ENCODE measurements around the gene DLAT. TPM values are rescaled to one million over a fixed set of nuclear protein-coding genes. Genes with fewer than 3 reads are reported as not detected.
A peak's percentile ranks its signal among the peaks of the same experiment; 100 is the strongest.

DLAT gene
- total and polyA plus RNA-seq, 2 experiments from 2014 or later = 31.8 to 66.5 TPM

DNA sequence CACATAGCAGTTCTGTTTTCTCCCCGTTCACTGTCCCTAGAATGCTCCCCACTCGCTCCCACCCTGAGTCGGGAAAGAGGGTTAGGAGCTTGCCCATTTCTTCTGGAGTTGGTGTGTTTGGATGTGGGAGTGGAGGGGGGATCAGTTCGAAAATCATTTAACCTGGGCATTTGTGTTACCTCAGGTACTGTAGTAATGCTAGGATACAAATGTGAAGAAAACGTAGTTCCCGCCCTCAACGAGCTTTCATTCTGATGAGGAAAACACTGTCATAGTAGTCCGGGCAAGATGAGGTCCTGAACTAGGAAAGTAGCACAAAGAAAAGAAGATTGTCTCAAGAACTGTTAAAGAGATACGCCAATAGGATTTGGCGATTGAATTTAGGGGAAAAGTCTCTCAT lies 62.0 kb downstream of the DLAT start:
- Mint-ChIP-seq H3K27ac (peak overlapping the region; percentile 98), H3K9me3 (peaks cover 4% of the 10 kb centered on the region; the same call in 2 of the 3 replicates), H3K4me1 (peaks cover 20% of the 10 kb centered on the region), H3K36me3 (ENCODE audit: low read depth) (peaks cover 94% of the 10 kb centered on the region), H3K27me3 (ENCODE audit: insufficient read depth, low read depth, poor library complexity) (peaks cover 19% of the 10 kb centered on the region), H3K4me3 (peak overlapping the region; percentile 100)
- H2AFZ ChIP-seq = 0 out of 2 replicates have a peak overlapping the region, but pooled peaks have one; percentile 70
- H3K79me2 ChIP-seq (replicated peaks; ENCODE audit: insufficient read depth) = peaks cover 53% of the 10 kb centered on the region
- peaks cover 7% of the 10 kb centered on the region for H3K4me1 ChIP-seq (ENCODE audit: insufficient read depth)
- ATAC-seq (no peak; the same call in 2 of the 3 replicates), DNase-seq (ENCODE audit: low spot score) (peak; percentile 15)
- H3K36me3 ChIP-seq (ENCODE audit: insufficient read depth) = peaks cover 62% of the 10 kb centered on the region
- H3K9me2 ChIP-seq (ENCODE audit: insufficient read depth) = no peaks in the 10 kb centered on the region
- H4K20me1 ChIP-seq (replicated peaks; ENCODE audit: insufficient read depth) = peaks cover 12% of the 10 kb centered on the region
- H3K27ac ChIP-seq (ENCODE audit: low read depth) = peak overlapping the region; percentile 67
- H3K4me3 ChIP-seq = peak overlapping the region; percentile 91
- H3K27me3 ChIP-seq (ENCODE audit: insufficient read depth) = no peaks in the 10 kb centered on the region
- TF ChIP-seq STAT1 (IDR thresholded peaks at IDR 0.05; ENCODE audit: unreplicated experiment) (no peak), POLR2AphosphoS5 (IDR thresholded peaks at IDR 0.05; ENCODE audit: low read depth) (no peak), NANOG (IDR thresholded peaks at IDR 0.05; ENCODE audit: borderline replicate concordance) (no peak), JUNB (IDR thresholded peaks at IDR 0.05; ENCODE audit: unreplicated experiment) (no peak), ZNF114 (CRISPR knock-in tag; IDR thresholded peaks at IDR 0.05) (no peak), EZH2phosphoT487 (IDR thresholded peaks at IDR 0.05; ENCODE audit: unreplicated experiment) (no peak), EZH2 (IDR thresholded peaks at IDR 0.05; ENCODE audit: low read depth, unreplicated experiment) (no peak), ZNF331 (CRISPR knock-in tag; IDR thresholded peaks at IDR 0.05; ENCODE audit: low read depth) (no peak), CREB1 (CRISPR knock-in tag; IDR thresholded peaks at IDR 0.05; ENCODE audit: low read depth) (no peak)
- TF ChIP-seq, protein P1, sequence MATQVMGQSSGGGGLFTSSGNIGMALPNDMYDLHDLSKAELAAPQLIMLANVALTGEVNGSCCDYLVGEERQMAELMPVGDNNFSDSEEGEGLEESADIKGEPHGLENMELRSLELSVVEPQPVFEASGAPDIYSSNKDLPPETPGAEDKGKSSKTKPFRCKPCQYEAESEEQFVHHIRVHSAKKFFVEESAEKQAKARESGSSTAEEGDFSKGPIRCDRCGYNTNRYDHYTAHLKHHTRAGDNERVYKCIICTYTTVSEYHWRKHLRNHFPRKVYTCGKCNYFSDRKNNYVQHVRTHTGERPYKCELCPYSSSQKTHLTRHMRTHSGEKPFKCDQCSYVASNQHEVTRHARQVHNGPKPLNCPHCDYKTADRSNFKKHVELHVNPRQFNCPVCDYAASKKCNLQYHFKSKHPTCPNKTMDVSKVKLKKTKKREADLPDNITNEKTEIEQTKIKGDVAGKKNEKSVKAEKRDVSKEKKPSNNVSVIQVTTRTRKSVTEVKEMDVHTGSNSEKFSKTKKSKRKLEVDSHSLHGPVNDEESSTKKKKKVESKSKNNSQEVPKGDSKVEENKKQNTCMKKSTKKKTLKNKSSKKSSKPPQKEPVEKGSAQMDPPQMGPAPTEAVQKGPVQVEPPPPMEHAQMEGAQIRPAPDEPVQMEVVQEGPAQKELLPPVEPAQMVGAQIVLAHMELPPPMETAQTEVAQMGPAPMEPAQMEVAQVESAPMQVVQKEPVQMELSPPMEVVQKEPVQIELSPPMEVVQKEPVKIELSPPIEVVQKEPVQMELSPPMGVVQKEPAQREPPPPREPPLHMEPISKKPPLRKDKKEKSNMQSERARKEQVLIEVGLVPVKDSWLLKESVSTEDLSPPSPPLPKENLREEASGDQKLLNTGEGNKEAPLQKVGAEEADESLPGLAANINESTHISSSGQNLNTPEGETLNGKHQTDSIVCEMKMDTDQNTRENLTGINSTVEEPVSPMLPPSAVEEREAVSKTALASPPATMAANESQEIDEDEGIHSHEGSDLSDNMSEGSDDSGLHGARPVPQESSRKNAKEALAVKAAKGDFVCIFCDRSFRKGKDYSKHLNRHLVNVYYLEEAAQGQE (IDR thresholded peaks at IDR 0.05; ENCODE audit: unreplicated experiment) = no peak
- TF ChIP-seq, protein P2, sequence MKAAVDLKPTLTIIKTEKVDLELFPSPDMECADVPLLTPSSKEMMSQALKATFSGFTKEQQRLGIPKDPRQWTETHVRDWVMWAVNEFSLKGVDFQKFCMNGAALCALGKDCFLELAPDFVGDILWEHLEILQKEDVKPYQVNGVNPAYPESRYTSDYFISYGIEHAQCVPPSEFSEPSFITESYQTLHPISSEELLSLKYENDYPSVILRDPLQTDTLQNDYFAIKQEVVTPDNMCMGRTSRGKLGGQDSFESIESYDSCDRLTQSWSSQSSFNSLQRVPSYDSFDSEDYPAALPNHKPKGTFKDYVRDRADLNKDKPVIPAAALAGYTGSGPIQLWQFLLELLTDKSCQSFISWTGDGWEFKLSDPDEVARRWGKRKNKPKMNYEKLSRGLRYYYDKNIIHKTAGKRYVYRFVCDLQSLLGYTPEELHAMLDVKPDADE (IDR thresholded peaks at IDR 0.05) = no peak
- TF ChIP-seq, protein P3, sequence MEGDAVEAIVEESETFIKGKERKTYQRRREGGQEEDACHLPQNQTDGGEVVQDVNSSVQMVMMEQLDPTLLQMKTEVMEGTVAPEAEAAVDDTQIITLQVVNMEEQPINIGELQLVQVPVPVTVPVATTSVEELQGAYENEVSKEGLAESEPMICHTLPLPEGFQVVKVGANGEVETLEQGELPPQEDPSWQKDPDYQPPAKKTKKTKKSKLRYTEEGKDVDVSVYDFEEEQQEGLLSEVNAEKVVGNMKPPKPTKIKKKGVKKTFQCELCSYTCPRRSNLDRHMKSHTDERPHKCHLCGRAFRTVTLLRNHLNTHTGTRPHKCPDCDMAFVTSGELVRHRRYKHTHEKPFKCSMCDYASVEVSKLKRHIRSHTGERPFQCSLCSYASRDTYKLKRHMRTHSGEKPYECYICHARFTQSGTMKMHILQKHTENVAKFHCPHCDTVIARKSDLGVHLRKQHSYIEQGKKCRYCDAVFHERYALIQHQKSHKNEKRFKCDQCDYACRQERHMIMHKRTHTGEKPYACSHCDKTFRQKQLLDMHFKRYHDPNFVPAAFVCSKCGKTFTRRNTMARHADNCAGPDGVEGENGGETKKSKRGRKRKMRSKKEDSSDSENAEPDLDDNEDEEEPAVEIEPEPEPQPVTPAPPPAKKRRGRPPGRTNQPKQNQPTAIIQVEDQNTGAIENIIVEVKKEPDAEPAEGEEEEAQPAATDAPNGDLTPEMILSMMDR (conservative IDR thresholded peaks at IDR 0.05; ENCODE audit: low read depth in 2 of 2) = no peak
- TF ChIP-seq, protein P4, sequence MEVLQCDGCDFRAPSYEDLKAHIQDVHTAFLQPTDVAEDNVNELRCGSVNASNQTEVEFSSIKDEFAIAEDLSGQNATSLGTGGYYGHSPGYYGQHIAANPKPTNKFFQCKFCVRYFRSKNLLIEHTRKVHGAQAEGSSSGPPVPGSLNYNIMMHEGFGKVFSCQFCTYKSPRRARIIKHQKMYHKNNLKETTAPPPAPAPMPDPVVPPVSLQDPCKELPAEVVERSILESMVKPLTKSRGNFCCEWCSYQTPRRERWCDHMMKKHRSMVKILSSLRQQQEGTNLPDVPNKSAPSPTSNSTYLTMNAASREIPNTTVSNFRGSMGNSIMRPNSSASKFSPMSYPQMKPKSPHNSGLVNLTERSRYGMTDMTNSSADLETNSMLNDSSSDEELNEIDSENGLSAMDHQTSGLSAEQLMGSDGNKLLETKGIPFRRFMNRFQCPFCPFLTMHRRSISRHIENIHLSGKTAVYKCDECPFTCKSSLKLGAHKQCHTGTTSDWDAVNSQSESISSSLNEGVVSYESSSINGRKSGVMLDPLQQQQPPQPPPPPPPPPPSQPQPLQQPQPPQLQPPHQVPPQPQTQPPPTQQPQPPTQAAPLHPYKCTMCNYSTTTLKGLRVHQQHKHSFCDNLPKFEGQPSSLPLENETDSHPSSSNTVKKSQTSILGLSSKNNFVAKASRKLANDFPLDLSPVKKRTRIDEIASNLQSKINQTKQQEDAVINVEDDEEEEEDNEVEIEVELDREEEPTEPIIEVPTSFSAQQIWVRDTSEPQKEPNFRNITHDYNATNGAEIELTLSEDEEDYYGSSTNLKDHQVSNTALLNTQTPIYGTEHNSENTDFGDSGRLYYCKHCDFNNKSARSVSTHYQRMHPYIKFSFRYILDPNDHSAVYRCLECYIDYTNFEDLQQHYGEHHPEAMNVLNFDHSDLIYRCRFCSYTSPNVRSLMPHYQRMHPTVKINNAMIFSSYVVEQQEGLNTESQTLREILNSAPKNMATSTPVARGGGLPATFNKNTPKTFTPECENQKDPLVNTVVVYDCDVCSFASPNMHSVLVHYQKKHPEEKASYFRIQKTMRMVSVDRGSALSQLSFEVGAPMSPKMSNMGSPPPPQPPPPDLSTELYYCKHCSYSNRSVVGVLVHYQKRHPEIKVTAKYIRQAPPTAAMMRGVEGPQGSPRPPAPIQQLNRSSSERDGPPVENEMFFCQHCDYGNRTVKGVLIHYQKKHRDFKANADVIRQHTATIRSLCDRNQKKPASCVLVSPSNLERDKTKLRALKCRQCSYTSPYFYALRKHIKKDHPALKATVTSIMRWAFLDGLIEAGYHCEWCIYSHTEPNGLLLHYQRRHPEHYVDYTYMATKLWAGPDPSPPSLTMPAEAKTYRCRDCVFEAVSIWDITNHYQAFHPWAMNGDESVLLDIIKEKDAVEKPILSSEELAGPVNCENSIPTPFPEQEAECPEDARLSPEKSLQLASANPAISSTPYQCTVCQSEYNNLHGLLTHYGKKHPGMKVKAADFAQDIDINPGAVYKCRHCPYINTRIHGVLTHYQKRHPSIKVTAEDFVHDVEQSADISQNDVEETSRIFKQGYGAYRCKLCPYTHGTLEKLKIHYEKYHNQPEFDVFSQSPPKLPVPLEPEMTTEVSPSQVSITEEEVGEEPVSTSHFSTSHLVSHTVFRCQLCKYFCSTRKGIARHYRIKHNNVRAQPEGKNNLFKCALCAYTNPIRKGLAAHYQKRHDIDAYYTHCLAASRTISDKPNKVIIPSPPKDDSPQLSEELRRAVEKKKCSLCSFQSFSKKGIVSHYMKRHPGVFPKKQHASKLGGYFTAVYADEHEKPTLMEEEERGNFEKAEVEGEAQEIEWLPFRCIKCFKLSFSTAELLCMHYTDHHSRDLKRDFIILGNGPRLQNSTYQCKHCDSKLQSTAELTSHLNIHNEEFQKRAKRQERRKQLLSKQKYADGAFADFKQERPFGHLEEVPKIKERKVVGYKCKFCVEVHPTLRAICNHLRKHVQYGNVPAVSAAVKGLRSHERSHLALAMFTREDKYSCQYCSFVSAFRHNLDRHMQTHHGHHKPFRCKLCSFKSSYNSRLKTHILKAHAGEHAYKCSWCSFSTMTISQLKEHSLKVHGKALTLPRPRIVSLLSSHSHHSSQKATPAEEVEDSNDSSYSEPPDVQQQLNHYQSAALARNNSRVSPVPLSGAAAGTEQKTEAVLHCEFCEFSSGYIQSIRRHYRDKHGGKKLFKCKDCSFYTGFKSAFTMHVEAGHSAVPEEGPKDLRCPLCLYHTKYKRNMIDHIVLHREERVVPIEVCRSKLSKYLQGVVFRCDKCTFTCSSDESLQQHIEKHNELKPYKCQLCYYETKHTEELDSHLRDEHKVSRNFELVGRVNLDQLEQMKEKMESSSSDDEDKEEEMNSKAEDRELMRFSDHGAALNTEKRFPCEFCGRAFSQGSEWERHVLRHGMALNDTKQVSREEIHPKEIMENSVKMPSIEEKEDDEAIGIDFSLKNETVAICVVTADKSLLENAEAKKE (CRISPR knock-in tag; IDR thresholded peaks at IDR 0.05) = no peak
- H3K4me2 ChIP-seq = peak overlapping the region; percentile 95
- peaks cover 7% of the 10 kb centered on the region; the same call in 1 of the 2 replicates for H3F3A ChIP-seq (replicated peaks; ENCODE audit: low read depth)
